NCI-H460 (cell line): ENCODE data around the gene GLCE. TPM values are rescaled to one million over a fixed set of nuclear protein-coding genes. Genes with fewer than 3 reads are reported as not detected.

Experiments
- DNase-seq: peaks from one replicate; pipeline ENCODE4 v3.0.0-alpha.2; 2016; ENCODE audit warnings: low read depth; ENCODE audit errors: extremely low read depth
- total RNA-seq: library from RNA; depleted of rRNA; stranded (reverse); fragments of >200 nt; shearing (Covaris generic); gene quantifications from 2 replicates; pipeline ENCODE4 v1.2.3, GENCODE V29; 2014

The GLCE gene
- total RNA-seq, 1 experiment from 2014 or later: 115 TPM

DNA sequence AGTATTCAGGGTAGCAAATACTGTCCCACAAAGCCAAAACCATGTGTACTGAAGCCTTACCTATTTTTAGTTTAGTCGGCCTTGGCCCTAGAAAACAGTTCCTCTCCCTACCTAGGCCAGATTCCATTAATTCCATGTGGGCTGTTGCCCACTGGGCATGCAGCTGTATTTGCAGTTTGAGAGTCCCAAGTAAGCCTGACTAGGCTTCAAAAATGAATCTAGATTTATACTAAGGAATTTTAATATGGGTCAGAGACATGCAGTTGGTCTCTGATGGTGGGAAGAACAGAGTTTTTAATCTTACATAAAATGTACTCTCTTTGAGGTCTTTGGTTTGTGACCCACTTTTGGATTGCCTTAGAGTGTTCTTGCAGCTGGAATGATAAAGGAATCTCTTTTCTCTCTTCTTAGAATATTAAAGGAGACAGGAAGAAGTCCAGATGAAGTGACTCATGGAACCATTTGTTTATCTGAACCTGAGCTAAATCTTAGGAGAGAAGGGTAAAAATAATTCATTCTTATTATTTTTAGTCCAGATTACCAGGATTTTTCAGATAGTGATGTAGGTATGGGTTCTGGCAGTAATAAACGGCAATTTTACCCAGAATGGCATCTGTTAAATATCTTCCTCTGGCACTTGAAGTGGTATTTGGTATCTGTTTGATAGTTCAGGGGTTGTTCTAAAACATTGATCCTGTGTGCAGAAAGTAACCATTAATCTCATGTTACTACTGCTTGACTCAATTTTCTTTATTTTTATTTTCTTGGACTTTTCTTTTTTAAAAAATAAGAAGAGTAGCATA is 33.8 kb downstream of the GLCE start:
- no peak for DNase-seq

DNA sequence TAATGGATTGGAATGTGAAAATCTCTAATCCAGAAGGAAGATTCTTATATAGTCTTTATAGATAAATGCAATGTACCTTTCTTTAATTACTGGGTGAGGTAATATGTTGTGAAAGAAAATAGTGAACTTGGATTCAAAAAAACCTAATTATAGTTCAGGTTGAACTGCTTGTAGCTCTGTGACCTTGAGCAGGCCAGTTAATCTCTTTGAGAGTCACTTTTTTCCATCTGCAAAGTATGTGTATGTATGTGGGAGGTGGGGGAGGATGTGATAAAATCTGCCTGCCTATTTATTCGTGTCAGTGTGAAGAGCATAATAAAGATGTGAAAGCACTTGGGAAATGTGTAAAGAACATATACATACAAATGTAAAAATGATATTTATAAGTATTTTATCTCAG is 34.4 kb downstream of the GLCE start:
- no peak for DNase-seq

GRCh38 chr15:69200832-69201745 is 40.7 kb downstream of the GLCE start:
- no peak for DNase-seq

DNA sequence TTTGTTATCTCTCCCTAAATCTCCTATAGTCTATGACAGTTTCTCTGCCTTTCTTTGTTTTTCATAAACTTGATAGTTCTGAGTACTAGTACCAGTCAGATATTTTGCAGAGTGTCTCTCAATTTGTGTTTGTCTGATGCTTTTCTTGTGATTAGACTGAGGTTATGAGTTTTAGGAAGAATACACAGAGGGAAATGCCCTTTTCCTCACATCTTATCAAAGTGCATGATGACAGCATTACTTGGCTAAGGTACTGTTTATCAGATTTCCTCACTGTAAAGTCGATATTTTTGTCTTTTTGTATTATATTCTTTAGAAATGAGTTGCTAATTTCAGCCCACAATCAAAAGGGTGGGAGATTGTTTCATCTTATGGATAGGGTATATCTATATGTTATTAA is 45.6 kb downstream of the GLCE start:
- no peak for DNase-seq

DNA sequence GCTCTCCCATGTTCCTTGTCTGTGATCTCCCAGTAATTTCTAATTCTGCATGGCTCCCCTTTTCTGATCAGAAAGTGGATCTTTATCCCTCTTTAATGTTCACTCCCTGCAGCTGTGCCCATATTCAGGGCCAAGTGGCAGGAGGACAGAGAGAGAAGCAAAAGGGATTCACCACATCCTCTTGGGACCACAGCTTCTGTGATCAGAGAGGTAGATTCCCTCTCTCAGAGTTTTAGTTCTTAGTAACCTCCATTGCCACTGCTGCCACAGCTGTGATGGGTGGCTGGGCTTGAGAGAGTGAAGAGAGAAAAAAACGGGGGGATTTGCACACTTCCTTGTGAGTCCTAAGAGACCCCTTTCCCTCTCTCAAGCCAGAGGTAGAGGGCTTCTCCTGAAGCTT is 49.2 kb downstream of the GLCE start:
- no peak for DNase-seq

DNA sequence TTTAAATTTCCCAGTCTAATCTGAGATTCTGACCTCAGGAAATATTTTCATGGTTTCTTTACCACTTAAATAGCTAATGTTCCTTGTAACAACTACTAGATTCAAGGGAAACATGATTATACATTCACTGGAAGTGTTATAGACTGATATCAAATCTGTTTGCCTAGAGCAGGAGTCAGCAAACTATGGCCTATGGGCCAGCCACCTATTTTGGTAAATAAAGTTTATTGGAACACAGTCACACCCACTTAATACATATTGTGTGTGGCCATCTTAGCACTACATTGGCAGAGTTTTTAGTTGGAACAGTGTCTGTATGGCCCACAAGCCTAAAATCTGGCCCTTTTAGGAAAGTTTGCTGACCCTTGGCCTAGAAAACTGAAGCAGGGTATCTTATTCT is 50.1 kb downstream of the GLCE start:
- DNase-seq: no peak

- no peak for DNase-seq
Observed at GRCh38 chr15:69213786-69214185, 53.4 kb downstream of the GLCE start.

DNA sequence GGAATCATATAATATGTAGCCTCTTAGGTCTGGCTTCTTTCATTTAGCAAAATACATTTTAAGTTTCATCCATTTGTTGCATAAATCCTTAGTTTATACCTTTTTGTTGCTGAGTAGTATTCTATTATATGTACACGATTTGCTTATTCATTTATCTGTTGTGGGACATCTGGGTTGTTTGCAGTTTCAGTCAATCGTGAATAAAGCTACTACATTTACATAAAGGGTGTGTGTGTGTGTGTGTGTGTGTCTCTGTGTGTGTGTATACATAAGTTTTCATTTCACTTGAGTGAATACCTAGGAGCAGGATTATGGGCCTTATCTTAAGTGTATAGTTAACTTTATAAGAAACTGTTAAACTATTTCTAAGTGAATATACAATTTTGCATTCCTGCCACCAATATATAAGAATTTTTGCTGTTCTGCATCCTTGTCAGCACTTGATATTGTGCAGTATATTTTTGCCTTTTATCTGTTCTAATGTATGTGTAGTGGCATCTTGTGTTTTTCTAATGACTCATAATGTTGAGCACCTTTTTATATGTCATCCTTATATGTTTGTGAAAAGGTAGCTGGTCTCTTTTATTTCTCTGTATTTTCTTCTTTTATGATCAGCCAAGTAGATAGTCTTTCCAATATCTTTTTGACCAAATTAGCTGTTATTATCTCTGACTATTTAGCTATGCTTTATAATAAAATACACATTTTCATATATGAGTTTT is 55.0 kb downstream of the GLCE start:
- DNase-seq: no peak

DNA sequence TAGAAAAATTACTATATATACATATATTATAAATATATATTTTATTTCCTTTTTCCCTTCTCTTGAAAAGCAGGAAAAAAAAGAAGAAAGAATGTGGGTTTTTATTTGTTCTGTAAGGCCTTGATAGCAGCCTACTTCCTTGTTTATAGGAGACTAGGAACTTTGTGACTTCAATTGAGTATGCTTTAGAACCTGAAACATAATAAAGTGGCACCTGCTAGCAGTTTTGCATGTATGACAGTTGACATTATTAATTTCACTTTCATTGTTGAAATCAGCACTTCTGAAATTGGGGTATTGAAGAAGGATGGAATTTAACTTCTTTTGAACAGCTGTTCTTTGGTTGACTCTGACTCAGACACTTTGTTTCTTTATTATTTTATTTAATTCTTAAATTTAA is 56.9 kb downstream of the GLCE start:
- DNase-seq: no peak

DNA sequence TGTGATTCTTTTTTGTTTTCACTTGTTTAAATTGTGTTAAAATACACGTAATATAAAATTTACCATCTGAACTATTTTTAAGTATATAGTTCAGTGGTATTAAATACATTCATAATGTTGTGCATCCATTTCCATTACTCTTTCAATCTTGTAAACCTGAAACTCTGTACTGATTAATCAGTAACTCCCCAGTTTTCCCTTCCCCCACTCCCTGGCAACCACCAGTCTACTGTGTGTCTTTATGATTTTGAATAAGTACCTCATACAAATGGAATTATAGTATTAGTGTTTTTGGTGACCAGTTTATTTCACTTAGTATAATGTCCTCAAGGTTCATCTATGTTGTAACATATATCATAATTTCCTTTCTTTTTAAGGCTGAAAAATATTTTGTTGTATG is 59.3 kb downstream of the GLCE start:
- DNase-seq: no peak

DNA sequence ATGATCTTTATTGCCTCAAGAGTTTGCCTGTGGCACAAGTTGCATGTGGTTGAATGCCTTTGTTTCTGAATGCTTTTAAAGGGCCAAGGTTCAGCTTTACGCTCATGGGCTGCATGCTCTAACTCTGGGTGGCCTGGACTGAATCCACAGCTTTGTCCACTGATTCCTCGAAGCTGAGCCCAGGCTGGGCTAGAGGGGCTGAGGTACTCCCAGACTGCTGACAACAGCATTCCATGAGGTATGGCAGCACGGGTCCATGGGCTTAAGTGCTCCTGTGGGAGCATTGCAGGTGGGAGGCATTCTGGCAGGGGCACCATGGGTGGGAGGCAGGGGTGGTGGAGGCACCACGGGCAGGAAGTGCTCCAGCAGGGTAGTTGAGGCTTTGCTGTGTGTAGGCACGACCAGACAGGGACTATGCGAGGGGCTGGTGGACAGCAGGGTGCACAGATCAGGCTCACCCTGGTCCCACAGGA is 61.6 kb downstream of the GLCE start:
- DNase-seq: no peak

- no peak for DNase-seq
Observed at GRCh38 chr15:69223083-69223813, 62.8 kb downstream of the GLCE start.

DNA sequence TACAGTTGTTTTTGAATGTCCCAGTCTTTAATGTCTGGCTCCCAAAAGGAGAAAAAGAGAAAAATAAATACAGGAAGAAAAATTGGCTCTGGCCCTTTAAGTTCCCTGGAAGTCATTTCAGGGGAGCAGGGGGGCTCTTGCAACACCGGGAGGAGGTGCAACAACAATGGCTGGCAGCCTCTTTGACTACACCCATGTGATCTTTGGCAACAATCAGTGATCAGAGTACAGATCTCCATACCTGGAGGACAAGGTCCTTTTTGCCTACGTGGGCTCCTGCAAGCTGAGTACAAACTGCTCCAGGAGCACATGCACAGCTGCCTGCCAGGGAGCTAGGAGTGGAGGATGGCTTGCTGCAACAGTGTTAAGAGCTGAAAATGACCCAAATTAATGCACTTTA is 63.9 kb downstream of the GLCE start:
- DNase-seq: no peak

- DNase-seq: peak; percentile 15
Observed at GRCh38 chr15:69225355-69226022, 65.1 kb downstream of the GLCE start.

DNA sequence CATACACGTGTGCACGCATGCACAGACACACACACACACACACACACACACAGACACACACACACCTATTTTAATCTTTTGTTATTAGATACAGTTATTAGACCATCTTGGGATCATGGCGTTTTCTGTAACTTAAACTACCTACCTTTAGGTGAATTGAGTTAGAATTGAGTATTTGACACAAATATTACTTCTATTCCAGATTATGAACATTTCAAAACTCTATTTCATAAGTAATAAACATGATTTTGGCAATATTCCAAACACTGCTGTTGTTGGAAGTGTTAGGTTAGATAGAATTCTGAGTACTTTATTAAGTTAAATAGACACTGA is 65.6 kb downstream of the GLCE start:
- no peak for DNase-seq

DNA sequence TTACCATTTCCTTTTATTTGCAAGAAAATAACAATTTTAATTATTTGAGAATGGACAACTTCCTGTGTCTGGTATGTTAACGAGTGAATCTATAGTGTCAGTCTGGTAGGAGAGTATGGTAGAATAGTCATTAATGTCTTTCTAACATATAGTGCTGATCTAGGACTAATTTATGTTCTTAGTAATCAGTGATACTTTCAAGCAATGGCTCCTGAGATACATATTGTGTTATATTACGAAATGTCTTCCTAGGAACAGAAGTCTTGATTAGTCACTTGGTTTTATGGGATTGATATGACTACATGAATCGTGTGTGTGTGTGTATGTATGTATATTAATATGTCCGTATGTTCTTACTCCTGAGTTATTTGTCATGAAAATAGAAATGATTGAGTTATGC is 71.7 kb downstream of the GLCE start:
- DNase-seq: no peak

GRCh38 chr15:69232765-69233164 is 72.3 kb downstream of the GLCE start:
- no peak for DNase-seq

GRCh38 chr15:69234676-69235075 is 74.2 kb downstream of the GLCE start:
- no peak for DNase-seq

DNA sequence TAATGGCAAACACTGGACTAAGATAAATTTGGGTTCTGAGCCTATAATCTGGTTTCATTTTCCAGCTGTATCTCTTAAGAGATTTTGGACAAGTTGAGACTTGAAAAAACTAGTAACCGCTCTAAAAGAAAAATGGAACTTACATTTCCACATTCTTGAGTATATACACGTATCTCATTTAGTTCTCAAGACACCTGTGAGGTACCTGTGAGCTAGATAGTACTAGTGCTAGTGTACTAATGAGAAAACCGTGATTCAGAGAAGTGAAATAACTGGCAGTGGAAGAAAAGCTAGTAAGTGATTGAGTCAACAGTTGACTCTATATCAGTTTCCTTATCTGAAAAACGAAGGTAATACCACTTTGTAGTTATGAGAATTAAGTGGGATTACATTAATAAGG is 76.1 kb downstream of the GLCE start:
- DNase-seq: no peak

GRCh38 chr15:69237718-69238117 is 77.3 kb downstream of the GLCE start:
- no peak for DNase-seq
